ENCODE measurements around the gene H2AZ2.
A peak's percentile ranks its signal among the peaks of the same experiment; 100 is the strongest.
"Not testable (repeated sequence)": the region's sequence is repeated elsewhere in the genome, so short reads cannot be mapped to it uniquely, and the experiment has no call there.

Gene H2AZ2

GRCh38 chr7:44847920-44848634 lies at the start of gene H2AZ2:
Gene H2AZ2 (minus strand): TSS chr7:44848087. CDS start chr7:44847971, 116 bp downstream.
- DNase-seq: peak; percentile 100

- no peak for DNase-seq
Measured at GRCh38 chr7:44897309-44897708, 49.4 kb upstream of the H2AZ2 start.

GRCh38 chr7:44894888-44895580 lies 47.1 kb upstream of the H2AZ2 start:
- DNase-seq: no peak

DNA sequence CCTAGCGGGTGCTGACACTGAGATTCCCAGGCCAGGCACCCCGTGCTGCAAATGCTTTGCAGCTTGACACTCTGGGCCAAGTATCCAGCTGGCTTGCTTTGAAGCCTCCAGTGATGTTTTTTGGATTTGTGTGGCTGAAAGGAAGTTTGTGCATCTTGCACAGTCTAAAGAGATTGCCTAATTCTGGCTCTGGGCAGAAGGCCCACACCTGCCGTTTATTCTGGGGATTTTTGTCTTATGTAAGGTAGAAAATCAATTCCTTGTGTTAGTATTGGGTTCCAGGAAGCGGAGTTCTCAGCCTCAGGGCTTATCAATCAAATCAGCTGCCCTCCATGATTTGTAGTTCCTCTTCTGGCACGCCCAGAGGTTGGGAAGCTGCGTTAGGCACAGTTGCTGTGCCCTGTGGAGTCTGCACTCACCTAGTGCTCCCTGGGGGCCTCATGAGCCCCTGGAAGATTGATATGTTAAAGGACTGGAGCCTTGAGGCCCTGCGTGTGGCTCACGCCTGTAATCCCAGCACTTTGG lies 45.9 kb upstream of the H2AZ2 start:
- no peak for DNase-seq

- DNase-seq: no peak
Measured at GRCh38 chr7:44891791-44892190, 43.9 kb upstream of the H2AZ2 start.

- DNase-seq: peak; percentile 42 to 66
Measured at GRCh38 chr7:44891372-44891771, 43.5 kb upstream of the H2AZ2 start.

DNA sequence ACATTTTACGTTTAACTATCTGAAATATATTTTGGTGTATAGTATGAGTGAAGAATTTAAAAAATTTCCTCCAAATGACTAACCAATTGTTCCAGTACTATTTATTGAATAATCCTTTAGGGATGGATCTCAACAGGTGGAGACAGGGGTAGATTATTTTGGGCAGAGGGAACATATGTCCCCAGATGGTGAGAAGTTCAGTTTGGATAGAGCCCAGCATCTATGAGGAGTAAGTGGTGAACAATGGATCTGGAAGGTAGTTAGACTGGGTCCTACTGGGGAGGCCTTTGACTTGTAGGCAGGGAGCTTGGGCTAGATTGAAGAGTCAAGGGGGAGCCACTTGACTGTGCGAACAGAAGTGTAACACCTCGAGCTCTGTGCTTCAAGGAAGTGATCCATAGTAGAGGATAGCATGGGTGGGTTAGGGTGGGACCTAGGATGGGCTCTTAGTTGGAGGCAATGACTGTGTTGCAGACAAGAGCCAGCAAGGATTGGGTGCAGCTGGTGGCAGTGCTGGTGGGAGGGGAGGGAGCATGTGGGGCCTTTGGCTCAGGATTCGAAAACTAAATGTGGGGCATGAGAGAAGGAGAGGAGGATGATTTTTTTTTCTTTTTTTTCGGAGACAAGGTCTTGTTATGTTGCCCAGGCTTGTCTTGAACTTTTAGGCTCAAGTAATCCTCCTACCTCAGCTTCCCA lies 41.3 kb upstream of the H2AZ2 start:
- DNase-seq: no peak

GRCh38 chr7:44887293-44887692 lies 39.4 kb upstream of the H2AZ2 start:
- DNase-seq: peak; percentile 39 to 64

DNA sequence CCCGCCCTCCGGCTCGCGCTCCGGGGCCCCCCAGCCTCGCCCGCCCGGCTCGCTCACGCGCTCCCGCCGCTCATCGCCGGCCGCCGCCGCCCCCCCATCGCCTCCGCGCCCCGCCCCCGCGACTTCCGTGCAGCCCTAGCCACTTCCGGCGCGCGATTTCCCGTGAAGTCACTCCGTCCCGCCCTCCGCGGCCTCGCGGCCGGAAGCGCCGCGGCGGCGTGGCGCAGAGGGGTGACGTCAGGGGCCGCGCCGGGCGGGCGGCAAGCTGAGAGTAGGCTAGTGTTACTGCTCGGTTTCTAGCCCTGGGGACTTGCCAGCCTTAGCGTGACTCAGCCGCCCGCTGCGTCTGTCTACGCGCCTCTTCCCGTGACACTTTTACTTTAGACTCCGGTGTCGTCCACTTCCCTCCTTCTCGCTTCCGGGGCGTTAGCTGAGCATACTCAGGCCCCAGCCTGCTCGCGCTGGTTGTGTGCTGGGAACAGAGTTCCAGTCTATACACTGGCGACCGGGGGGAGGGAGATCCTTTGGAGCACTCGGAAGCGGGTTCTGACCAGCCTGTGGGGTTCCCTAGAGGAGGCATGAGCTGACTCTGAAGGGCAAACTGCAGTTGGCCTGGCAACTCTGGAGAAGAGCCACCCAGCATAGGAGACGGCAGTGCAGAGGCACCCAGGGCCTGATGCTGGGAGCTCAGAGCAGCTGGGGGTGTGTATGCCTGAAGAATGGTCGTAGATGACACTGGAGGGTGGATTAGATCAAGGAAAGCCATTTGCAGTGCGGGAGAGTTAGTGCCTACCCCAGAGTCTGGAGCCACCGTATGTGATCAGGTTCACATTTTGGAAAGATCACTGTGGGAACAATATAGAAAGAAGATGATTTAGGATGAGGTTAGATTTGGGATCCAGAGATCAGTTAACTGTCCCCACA lies 37.8 kb upstream of the H2AZ2 start, which contains the start of gene PURB:
PURB (minus strand) TSS at position 137 of the 924 bp plus-strand sequence. CDS start 182 bp downstream, outside the sequence.
- DNase-seq: peak; percentile 97

DNA sequence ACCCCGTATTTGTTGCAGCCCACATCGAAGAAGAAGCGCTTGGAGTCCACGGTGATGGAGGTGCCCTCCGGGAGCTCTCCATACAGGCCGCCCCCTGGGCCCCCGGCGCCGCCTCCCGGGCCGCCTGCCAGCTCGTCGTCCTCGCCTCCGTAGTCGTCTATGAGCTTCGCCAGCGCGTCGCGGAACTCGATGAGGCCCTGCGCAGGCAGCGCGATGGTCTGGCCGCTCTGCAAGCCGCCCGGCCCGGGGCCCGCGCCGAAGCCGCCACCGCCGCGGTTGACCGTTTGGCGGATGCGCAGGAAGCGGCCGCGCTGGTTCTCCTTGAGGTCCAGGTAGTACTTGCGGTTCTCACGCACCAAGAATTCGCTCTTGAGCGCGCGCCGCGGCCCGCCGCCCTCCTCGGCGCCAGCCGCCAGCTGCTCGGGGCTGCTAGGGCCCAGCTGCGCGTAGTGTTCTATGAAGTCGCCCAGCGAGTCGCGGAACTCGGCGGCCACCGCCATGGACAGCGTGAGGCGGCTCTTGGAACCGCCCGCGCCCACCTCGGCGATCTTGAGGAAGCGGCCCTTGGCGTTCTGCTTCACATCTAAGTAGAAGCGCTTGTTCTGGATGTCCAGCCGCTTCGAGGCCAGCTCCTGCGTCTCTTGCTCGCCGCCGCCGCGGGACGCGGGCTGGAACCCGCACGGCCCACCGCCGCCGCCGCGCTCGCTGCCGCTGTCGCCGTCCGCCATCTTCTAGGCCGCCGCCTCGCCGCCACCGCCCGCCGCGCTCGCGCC lies 36.9 kb upstream of the H2AZ2 start:
- DNase-seq: peak; percentile 55 to 58

GRCh38 chr7:44883961-44884620 lies 36.2 kb upstream of the H2AZ2 start:
- no peak for DNase-seq

DNA sequence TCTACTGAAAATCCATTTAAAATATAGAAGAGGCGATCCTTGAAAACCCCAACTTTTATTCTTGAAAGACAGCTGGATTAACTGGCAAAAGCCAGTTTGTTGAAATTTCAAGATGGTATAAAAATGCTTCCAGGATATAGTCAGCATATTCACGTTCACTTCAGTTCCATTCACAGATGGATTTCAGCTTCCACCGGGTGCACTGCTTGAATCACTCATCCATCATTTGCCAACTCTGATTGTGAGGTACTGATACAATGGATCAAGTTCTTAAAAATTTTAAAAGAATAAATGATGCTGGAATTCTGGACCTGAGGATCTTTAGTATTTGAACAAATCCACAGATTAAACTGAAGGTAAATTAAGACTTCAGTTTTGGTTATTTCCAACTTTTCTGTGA lies 35.0 kb upstream of the H2AZ2 start:
- no peak for DNase-seq

DNA sequence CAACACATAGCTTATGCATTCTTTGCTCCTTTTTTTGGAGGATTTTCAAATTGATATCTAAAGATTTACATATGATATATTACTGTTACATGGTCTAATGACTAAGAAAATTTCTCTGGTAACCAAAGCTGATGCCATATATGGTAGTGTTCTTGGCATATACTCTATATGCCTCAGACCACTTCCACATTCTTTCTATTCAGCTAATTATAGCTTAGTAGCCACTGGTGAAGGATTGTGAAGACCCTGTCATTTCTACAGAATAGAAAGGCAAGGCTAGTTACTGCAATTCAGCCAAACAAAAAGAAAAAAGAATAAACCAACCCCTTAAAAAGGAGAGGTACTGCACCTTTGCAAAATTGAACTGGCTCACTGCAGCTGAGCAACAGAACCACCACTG lies 33.7 kb upstream of the H2AZ2 start:
- peak in 1 of 2 donors; percentile 34 for DNase-seq

DNA sequence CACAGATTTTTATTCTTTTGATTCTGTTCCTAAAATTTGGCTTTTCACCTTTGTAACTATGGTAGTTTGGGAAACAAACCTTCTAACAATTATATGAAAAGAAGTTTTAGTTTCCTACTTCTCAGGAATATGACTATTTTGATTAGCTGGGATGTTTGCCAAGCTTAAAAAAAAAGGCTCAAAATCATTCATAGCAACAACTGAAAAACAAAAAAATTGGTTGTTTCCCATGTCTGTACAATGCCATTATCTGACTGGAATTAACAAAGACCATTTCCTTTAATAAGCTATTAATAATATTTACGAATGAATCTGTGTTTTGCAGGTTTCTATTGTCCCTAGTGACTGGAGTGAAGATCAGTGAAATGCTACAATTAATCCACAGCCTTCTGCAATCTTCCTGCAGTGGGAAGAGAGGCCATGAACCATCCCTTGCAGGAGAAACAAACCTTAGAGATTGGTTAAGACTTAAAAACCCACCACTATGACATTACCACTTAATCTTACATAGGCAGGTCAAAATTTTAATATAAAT lies 33.2 kb upstream of the H2AZ2 start:
- no peak for DNase-seq

DNA sequence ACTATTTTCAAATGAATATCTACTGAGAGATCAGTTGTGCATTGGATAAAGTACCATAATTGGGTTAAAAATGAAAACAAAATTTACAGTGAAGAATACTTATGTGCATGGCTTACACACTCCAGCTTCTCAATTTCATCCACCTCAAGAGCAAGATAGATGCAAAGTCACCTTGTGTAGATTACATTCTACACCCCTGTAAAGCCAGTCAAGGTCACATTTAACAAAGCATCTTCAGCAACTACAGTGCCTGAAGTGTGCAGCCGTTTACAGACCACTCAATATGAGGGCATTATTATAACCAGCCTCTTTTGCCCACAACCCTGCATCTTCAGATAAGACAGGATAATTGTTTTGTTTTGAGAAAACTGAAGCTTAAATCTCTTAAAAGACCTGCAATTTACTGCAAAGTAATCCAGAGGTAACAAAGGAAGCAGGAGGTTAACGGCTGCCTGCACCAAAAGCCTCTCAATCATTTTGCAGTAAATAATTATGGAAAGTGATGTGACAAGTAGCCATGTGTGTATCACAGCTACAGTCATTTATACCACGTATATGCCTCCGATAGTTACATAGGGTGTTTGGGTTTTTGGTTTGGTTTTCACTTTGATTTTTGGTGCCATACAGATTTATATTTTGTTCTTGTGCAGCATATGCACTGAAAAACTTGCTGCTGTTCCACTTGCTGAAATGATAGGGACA lies 32.6 kb upstream of the H2AZ2 start:
- DNase-seq: no peak

- no peak for DNase-seq
Measured at GRCh38 chr7:44876393-44876792, 28.5 kb upstream of the H2AZ2 start.

DNA sequence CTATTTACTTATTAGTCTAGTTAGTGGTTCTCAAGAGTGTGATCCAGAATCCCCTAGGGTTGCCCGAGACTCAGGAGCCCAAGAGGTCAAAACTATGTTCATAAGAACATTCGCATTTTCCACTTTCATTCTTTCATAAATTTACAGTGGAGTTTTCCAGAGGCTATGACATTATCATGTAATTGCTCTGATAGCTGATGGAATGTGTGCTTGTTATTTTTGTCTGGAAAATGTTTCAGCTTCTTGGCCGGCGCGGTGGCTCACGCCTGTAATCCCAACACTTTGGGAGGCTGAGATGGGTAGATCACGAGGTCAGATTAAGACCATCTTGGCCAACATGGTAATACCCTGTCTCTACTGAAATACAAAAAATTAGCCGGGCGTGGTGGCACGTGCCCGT lies 27.4 kb upstream of the H2AZ2 start:
- no peak for DNase-seq

DNA sequence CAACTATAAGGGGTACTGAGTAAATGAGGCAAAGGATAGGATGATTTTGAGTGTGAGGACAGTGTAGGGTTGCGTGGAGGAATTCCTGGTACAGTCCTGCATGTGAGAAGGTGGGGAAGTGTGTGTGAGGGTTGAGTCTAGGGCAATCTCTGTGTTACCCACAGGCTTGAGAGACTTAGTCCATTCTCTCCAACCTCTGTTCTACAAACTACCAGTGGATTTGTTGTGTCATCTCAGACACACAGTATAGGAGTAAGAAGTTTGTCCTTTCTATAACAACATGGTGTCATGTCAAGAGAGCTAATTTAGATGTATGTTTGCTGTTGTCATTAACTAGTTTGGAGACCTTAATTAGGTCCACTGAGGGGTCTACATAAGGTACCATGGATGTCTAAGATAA lies 24.9 kb upstream of the H2AZ2 start:
- DNase-seq: no peak

GRCh38 chr7:44871918-44872317 lies 24.0 kb upstream of the H2AZ2 start:
- not testable (repeated sequence) for DNase-seq

DNA sequence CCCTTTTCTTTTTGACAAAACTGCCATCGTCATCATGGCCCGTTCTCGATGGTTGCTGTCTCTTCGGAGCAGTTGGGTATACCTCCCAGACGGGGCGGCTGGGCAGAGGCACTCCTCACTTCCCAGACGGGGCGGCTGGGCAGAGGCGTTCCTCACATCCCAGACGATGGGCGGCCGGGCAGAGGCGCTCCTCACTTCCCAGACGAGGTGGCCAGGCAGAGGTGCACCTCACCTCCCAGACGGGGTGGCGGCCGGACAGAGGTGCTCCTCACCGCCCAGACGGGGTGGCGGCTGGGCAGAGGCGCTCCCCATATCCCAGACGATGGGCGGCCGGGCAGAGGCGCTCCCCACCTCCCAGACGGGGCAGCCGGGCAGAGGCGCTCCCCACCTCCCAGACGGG lies 22.9 kb upstream of the H2AZ2 start:
- DNase-seq: not testable (repeated sequence)

Data from CD4-positive, alpha-beta T cell treated with Interleukin-4 for 1 hour (primary cell).